Activated CD4-positive, alpha-beta T cell treated with anti-CD3 and anti-CD28 coated beads for 48 hours (primary cell): ENCODE results near the gene TMEM35B.
"Not testable (repeated sequence)": the region's sequence is repeated elsewhere in the genome, so short reads cannot be mapped to it uniquely, and the experiment has no call there.

Experiments used
- DNase-seq: peaks from one replicate; pipeline ENCODE4 v3.0.0-alpha.2; 2020

TMEM35B gene

DNA sequence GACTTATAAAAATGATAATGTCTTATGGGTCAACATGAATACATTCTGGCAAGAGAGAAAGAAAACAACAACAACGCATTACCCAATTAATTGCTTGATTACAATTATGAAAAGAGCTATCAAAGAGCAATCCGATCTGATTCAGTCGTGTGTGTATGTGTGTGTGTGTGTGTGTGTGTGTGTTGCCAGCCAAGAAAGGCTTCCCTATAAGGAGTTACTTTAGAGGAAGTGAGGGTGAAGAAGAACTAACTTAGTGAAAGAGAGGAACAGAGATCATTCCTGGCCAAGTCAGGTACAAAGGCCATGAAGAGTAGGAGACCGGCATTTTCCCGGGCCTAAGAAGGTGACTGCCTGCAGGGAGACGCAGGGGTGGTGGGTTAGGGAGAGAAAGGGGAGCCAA lies 9.4 kb downstream of the TMEM35B start:
- DNase-seq = no peak

DNA sequence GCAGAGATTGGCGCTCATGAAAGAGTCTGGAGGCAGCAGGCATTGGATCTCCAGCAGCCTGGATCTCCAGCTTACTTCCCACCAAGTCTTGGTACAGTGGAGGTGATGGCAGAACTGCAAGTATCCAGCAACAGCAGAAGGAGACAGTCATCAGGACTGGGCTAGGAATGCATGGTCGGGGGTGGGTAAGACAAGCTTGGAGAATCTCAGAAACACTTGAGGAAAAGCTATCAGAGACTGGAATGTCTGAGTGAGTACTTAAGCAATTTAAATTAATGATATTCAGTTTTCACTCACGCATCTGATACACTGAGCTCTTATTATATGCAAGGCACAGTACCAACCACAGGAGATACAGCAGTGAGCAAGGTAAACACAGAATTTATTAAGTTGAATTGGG lies 9.8 kb downstream of the TMEM35B start:
- DNase-seq = no peak

DNA sequence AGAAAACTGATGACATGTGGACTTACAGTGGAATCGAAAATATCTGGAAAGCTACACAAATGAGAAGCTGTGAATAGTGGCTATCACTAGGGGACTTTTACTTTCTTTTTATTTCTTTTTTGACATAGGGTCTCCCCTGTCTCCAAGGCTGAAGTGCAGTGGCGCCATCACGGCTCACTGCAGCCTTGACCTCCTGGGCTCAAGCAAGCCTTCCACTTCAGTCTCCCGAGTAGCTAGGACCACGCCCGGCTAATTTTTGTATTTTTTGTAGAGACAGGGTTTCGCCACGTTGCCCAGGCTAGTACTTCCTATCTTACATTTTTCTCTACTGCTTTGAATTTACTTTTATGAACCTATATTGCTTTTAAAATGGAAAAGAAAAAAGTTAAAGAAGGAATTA lies 10.5 kb downstream of the TMEM35B start:
- DNase-seq = no peak

DNA sequence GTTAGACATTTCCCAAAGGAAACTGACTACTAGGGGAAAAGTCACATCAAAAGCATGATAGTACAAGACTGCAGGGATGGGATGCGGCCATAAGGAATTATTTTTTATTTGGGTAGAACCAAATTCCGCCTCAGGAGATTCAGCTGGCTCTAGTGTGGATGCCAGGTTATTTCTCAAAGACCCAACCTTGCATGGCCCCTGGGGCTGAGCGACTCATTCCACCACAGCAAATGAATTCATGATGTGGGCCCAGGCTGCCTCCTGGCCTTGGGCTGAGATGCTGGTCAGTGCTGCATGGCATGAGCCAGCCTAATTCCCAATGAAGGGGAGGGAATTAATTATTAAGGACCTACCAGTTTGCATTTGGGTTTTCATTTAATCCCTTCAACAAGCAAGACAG lies 11.8 kb downstream of the TMEM35B start:
- DNase-seq = no peak

DNA sequence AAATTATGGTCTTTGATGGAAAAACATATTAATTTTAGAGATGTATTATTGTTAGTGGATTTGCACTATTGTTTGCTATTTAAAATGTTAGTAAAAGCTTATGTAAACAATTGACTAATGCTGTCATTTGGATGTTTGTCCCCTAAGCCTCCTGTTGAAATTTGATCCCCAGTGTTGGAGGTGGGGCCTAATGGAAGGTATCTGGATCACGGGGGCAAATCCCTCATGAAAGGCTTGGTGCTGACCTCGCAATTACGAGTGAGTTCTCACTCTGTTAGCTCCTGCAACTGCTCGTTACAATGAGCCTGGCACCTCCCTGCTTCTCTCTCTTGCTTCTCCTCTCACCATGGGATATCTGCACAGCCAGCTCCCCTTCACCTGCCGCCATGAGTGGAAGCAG lies 14.3 kb downstream of the TMEM35B start:
- no peak for DNase-seq

DNA sequence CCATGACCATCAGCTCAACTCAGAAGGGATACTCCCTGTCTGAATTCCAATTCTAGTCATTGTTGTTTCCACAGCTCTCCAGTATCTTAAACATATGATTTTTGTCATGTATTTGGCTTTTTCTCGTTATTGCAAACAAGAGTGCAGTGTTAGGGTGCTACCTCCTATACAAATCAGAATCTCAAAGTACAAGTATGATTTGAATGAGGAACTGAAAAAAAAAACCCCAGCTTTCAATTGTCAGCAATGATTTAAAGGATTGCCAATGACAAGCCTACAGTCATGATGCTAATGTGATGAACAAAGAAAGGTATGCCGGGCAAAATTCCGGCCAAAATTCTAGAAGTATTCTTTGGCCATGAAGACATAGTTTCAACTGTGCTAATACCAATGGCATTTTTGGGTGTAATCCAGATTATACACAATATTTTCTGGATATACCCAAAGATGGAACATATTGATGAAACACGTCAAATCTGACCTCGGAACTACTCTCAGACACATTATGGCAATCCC lies 14.9 kb downstream of the TMEM35B start:
- DNase-seq = no peak

DNA sequence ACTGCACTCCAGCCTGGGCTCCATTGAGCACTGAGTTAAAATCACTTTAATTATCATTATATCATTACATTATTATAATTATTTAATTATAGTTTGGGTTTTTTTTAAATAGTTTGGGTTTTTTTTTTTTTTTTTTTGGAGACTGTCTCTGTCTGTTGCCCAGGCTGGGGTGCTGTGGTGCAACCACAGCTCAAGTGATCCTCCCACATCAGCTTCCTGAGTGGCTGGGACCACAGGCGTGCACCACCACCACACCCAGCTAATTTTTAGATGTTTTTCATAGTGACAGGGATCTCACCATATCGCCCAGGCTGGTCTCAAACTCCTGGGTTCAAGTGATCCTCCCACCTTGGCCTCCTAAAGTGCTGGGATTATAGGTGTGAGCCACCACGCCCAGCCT lies 16.9 kb downstream of the TMEM35B start:
- DNase-seq = not testable (repeated sequence)

DNA sequence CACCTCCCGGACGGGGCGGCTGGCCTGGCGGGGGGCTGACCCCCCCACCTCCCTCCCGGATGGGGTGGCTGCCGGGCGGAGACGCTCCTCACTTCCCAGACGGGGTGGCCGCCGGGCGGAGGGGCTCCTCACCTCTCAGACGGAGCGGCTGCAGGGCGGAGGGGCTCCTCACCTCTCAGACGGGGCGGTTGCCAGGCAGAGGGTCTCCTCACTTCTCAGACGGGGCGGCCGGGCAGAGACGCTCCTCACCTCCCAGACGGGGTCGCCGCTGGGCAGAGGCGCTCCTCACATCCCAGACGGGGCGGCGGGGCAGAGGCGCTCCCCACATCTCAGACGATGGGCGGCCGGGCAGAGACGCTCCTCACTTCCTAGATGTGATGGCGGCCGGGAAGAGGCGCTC lies 17.5 kb downstream of the TMEM35B start:
- not testable (repeated sequence) for DNase-seq

DNA sequence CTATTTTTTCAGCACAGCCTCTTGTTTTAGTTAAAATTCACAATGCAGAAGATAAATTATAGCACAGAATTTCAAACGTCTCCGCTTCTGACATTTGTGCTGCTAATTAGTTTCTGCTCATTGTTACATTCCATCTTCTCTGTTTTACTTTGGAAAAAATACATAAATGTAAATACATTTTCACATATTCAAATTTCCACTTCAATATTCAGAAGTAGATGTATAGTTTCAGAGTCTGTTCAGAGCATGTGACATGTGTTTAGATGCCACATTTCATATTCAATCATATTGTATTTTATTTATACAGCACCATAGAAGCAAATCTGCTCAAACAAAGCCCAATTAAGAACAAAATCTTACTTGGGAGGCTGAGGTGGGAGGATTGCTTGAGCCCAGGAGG lies 19.6 kb downstream of the TMEM35B start:
- DNase-seq = no peak

DNA sequence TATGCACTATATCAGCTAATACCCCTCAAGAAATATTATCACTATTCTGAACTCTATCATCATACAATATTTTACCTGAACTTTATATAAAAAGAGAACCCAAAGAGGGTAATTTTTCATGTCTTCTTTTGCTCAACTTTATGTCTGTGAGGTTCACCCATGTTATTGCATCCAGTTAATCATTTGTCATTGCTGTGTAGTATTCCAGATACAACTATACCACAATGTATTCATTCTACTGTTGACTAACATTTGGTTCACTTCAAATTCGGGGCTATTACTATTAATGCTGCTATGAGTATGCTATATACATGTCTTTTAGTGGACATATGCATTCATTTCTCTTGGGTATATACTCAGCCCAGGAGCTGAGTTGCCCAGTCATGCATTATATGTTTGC lies 34.7 kb downstream of the TMEM35B start:
- no peak for DNase-seq

DNA sequence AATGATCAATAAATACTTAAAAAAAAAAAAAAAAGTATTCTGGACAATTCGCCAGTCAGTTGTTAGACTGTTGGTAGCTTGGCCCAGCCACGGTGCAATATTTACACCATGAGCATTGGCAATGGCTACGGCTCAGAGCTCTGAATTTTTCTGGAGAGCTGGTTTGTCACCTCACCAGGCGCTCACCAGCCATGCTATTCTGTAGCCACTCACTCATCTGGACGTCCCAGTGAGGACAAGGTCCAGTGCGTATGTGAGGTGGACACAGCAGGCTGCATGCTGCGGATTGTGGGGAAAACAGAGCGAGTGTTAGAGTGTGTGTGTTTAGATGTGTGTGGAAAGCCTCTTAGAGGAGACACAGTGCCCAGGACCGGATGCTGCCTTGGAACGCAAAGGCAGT lies 36.4 kb downstream of the TMEM35B start:
- not testable (repeated sequence) for DNase-seq

DNA sequence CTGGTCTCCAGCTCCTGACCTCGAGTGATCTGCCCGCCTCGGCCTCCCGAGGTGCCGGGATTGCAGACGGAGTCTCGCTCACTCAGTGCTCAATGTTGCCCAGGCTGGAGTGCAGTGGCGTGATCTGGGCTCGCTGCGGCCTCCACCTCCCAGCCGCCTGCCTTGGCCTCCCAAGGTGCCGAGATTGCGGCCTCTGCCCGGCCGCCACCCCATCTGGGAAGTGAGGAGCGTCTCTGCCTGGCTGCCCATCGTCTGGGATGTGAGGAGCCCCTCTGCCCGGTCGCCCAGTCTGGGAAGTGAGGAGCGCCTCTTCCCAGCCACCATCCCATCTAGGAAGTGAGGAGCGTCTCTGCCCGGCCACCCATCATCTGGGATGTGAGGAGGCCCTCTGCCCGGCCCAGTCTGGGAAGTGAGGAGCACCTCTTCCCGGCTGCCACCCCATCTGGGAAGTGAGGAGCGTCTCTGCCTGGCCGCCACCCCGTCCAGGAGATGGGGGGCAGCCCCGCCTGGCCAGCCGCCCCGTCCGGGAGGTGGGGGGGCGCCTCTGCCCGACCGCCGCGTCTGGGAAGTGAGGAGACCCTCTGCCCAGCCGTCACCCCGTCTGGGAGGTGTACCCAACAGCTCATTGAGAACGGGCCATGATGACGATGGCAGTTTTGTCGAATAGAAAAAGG lies 37.4 kb downstream of the TMEM35B start:
- DNase-seq = not testable (repeated sequence)

DNA sequence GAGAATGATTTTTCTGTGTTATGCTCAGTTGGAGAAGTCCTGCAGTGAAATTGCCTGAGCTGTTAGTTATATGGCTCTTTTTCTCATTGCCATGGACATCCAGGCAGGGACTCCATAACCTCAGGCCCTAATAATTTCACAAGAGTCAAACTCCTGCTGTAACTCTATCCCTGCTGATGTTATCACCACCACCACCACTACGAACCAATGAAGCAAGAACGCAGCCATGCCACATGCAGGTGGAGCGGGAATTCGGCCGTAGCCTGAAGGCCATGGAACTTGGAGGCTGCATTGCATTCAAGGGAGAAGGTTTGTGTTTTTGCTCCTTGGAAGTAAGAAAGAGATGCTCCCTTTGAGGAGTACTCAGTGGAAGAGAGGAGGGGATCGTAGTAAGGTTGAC lies 38.9 kb downstream of the TMEM35B start:
- no peak for DNase-seq

DNA sequence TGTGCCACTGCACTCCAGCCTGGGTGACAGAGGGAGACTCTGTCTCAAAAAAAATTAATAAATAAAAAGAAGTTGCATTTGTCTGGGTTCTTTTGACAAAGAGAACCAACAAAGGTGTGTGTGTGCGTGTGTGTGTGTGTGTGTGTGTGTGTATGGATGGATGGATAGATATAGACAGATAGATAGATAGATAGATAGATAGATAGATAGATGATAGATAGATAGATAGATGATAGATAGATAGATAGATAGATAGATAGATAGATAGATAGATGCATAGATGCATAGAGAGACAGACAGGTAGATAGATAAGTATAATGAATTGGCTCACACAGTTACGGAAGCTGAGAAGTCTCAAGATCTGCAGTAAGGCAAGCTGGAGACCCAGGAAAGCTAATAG lies 43.3 kb downstream of the TMEM35B start:
- DNase-seq = not testable (repeated sequence)
